LNCAP (cell line): ENCODE measurements around the gene IDH1.

Source experiments
- TF ChIP-seq, protein P1 (sequence below): fragments of 450-650 bp; IDR thresholded peaks from 2 replicates; pipeline ENCODE4 v1.5.1; 2017; ENCODE audit warnings: mild to moderate bottlenecking

The IDH1 gene

DNA sequence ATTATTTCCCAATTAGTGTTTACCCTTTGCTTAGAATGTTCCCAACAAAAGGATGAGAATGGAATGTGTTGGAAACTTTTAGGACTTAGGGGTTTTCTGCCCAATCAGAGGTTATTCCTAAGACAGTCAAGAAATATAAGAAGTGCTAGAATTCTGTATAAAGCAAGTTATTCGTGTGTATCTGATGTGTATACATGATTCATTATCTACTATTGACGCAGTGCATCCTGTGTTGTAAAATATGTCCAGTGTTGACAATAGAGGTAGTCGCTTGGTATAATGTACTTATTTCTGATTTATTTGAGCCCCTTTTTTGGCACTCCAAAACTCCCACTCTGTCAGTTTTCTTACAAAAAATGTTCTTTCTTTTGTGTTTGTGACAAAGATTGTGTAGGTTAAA lies 12.1 kb upstream of the IDH1 start:
- TF ChIP-seq, protein P1, sequence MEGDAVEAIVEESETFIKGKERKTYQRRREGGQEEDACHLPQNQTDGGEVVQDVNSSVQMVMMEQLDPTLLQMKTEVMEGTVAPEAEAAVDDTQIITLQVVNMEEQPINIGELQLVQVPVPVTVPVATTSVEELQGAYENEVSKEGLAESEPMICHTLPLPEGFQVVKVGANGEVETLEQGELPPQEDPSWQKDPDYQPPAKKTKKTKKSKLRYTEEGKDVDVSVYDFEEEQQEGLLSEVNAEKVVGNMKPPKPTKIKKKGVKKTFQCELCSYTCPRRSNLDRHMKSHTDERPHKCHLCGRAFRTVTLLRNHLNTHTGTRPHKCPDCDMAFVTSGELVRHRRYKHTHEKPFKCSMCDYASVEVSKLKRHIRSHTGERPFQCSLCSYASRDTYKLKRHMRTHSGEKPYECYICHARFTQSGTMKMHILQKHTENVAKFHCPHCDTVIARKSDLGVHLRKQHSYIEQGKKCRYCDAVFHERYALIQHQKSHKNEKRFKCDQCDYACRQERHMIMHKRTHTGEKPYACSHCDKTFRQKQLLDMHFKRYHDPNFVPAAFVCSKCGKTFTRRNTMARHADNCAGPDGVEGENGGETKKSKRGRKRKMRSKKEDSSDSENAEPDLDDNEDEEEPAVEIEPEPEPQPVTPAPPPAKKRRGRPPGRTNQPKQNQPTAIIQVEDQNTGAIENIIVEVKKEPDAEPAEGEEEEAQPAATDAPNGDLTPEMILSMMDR = no peak

DNA sequence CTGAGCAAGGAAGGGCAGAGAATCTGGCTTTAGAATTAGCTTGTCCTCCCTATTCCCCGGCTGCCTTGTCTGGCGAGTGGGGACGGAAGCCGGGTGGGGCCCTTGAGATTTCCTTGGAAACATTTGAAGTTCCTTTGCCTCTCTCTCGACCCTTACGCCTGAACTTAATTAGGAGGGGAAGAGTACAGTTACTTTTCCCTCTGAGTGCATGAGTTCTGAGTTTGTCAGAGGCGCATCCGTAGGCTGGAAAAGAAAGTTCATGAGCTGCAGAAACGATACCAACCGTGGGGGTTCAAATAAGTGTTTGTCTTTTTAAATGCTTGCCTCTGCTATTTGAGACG lies 11.7 kb upstream of the IDH1 start:
- TF ChIP-seq, protein P1 = no peak

DNA sequence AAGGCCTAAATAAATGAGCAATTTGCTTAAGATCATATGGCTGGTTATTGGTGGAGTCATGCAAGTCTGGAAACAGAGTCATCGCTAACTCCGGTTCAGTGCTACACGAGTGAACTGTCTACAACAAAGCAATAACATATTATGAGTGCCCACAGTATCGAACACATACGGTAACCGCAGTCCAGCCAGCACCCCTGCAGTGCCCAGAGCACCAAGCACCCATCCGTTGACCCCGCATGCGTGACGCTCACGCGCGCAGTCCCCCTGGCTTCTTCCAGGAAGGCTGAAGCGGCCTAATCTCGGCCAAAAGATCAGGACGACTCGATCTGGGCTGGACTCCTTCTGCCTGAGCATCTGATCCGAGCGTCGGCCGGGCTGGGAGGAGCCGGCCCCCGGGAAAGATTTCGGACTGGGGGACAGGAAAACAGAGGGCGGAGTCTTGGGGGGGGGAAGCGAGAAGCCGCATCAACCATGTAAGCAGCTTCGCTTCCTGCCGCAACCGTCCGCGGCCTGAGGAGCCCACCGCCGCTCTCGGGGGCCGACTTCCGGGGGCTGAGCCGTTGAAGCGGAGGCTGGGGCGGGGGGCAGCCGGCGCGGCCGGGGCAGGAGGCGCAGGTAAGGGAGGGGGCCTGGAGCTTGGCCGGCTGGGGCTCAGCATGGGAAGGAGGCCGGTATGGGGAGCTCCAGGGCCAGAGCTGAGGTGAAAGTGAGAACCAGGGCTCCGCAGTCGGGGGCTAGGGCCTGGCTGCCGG lies 11.1 kb upstream of the IDH1 start, which contains the start of gene PIKFYVE:
Gene PIKFYVE, plus strand, starts transcription at position 455 of the 752 bp plus-strand sequence. CDS start 5,265 bp downstream, outside the sequence.
- TF ChIP-seq, protein P1 = no peak

DNA sequence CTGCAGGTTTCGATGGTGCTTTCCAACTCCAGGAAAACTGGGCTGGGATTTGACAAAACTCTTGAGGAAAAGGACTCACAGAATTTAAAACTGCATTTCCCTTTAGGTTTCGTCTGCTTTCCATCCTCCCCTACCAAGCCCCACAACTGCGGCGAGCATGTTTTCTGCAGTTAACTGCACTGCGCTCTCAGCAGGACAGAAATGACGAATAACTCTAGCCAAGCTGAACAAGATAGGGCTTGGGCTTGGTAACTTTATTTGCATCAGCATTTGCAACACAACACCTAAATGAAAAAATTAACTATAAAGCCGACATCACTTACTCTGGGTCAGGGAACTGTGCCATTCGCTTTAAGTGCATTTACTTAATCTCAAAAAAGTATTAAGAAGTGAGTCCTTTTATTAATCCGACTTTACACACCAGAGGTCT lies 10.5 kb upstream of the IDH1 start:
- TF ChIP-seq, protein P1 = no peak

DNA sequence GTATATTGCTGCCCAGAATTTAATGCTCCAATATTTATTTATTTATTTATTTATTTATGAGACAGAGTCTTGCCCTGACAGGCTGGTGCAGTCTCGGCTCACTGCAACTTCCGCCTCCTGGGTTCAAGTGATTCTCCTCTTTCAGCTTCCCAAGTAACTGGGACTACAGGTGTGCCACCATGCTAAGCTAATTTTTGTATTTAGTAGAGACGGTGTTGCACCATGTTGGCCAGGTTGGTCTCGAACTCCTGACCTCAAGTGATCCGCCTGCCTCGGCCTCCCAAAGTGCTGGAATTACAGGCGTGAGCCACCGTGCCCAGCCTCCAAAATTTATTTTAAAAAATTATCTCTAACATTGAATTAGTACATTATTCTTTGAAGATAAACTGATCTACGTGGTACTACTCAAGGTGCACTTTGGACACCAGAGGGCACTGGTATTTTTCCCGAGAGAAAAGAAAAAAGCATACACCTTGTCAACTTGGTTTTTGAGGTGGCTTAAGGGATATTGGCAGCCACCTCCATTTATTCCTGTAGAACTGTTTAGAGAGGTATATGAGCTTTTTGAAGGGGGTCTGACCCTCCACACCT lies 1.4 kb upstream of the IDH1 start:
- TF ChIP-seq, protein P1 = peak; percentile 41; the same call in 1 of the 2 replicates

DNA sequence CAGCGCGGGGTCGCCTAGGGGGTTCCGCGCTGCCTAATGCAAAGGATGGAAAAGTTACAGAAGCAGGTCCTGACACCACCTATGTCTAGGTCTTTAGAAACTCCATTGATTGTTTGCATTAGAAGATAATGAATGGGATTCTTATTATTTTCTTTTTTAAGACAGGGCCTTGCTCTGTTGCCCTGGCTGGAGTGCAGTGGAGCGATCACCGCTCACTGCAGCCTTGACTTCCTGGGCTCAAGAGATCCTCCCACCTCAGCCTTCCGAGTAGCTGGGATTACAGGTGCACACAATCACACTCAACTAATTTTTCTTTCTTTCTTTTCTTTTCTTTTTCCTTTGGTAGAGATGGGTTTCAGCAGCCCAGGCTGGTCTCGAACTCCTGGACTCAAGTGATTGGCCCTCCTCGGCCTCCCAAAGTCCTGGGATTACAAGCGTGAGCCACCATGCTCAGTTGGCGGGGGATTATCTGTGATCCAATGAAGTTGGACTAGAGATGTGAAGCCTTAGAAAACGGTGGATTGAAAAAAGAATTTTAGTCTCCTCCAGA lies 761 bp upstream of the IDH1 start:
- TF ChIP-seq, protein P1 = peak; percentile 29

DNA sequence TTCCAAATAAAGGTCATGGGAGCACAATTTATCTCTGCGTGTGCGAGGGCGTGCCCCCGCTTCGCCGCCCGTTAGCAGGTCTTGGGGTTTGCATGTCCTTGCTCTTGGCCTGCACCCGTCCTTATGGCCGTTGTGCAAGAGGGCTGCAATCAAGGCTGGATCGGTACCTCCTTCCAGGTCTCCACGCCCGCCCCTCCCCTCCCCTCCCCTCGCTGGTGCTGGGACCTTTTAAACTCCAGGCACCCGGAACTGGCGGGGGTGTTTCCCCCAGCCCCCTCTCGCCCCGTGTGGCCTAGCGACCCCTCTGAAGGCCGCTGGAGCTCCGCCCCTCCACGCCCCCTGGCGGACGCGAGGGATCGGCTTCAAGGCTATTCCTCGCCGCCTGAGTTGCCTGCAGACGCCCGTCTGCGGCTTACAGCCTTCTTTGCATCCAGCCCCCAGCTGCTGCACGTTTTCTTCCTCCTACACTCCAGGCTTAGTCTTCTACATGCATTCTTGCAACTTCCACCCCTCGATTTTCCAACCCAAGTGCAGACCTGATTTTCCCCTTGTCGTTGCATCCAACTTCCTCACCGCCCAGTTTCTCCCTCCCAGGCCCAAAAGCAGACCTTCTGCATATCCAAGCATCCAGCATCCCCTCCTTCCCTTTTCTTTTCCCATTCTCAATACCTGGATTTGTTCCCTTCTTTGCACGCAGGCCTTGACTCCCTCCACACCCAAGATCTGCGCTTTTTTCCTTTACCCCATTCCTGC lies 577 bp downstream of the IDH1 start:
- TF ChIP-seq, protein P1 = peak; percentile 68
